Suprapubic skin (tissue), 4 donors: Measurements from ENCODE around the gene TLCD3B.

Experiments used
- CTCF ChIP-seq, 2 donors: fragments of 200-600 bp in 1 of 2; fragments of 450-650 bp in 1 of 2; sonication (generic) in 1 of 2; IDR thresholded peaks; one replicate each; pipeline ENCODE4 v1.5.1; 2016 to 2019; ENCODE audit warnings: antibody characterized with exemption in 2 of 2, mild to moderate bottlenecking in 1 of 2, moderate library complexity in 1 of 2
- POLR2A ChIP-seq, 2 donors: fragments of 450-650 bp; IDR thresholded peaks; one replicate each; pipeline ENCODE4 v1.6.1; 2017; ENCODE audit warnings: antibody characterized with exemption in 2 of 2, mild to moderate bottlenecking in 2 of 2, moderate library complexity in 2 of 2
- POLR2AphosphoS5 ChIP-seq, 3 donors: sonication (generic); formaldehyde crosslinking; IDR thresholded peaks; one replicate each; pipeline ENCODE4 v1.6.1; 2017; ENCODE audit warnings: antibody characterized with exemption in 3 of 3

DNA sequence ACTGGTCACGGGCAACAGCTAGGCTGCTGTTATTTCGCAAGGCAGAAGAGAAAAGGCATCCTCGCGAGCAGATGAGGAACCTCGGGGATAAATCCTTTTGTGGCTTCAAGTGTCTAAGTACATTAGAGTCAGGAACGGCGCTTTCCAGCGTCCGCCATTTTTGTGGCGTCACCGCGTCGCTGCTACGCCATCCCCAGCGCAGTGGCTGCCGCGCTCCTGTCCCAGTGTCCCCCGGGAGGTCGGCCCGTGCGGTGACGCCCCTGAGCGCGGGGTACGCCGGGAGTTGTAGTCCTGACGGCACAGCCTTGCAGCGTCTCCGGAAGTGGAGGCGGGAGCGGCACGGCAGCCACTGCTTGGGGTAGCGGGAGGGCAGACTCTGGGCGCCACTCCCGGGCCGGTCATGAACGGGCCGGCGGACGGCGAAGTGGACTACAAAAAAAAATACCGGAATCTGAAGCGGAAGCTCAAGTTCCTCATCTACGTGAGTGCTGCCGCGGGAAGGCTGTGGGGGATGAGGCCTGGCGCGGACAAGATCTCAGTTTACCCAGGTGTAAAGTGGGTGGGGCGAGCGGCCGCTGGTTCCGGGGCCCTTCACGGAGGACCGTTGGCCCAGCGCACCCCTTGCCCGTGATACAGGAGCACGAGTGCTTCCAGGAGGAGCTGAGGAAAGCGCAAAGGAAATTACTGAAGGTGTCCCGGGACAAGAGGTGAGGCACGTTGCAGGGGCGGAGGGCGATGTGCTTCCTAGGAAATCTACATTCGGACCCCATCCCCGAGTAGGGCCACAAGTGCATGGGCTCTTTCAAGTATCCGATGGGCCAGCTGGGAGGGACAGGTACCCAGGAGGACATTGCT lies 34.9 kb downstream of the TLCD3B start, which contains the start of gene INO80E:
- TF ChIP-seq CTCF (IDR thresholded peaks at IDR 0.05): no peak
- TF ChIP-seq POLR2A (IDR thresholded peaks at IDR 0.05): no peak
- TF ChIP-seq POLR2AphosphoS5 (IDR thresholded peaks at IDR 0.05): peak in 2 of 3 donors; percentile 78 to 82
